ENCODE measurements around the gene CAP2.
"Not testable (repeated sequence)": the region's sequence is repeated elsewhere in the genome, so short reads cannot be mapped to it uniquely, and the experiment has no call there.

DNA sequence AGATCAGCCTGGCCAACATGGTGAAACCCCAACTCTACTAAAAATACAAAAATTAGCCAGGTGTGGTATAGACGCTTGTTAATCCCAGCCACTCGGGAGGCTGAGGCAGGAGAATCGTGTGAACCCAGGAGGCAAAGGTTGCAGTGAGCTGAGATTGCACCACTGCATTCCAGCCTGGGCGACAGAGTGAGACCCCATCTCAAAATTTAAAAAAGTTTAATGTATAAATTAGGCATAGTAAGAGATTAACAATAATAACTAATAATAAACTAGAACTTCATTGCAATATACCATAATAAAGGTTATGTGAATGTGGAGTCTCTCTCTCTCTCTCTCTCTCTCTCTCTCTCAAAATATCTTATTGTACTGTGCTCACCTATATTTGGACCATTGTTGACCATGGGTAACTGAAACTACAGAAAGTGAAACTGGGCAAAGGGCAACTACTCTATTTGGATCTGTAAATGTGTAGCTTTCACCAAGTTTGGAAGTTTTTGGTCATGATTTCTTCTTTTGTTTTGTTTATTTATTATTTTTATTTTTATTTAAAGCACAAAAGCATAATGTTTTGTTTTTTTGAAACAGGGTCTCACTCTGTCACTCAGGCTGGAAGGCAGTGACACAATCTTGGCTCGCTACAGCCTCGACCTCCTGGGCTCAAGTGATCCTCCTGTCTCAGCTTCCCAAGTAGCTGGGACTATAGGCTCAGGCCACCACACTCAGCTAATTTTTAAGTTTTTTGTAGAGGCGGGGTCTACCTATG lies 12.0 kb downstream of the CAP2 start:
- not testable (repeated sequence) for TF ChIP-seq EZH2phosphoT487 (IDR thresholded peaks at IDR 0.05; ENCODE audit: insufficient read depth, low read depth); EZH2 (IDR thresholded peaks at IDR 0.05; ENCODE audit: insufficient read depth, poor library complexity, severe bottlenecking)

All from GM23248 (cell line).